Esophagus muscularis mucosa (tissue), 4 donors: ENCODE results near the gene ARHGAP24. TPM values are rescaled to one million over a fixed set of nuclear protein-coding genes. Genes with fewer than 3 reads are reported as not detected.
A peak's percentile ranks its signal among the peaks of the same experiment; 100 is the strongest.

Source experiments
- DNase-seq: peaks from one replicate; pipeline ENCODE4 v3.0.0-alpha.2; 2017; ENCODE audit errors: extremely low spot score
- H3K27ac ChIP-seq, 4 donors: fragments of 200-600 bp; sonication (generic); replicated peaks in 1 of 4; 1 replicate in 3 of 4; 2 replicates in 1 of 4; pipeline ENCODE4 v1.5.1; 2016 to 2019; ENCODE audit warnings: mild to moderate bottlenecking in 1 of 4
- H3K27me3 ChIP-seq, 4 donors: fragments of 200-600 bp; sonication (generic); one replicate each; pipeline versions ENCODE4 v1.5.1 to v1.6.0; 2016 to 2019
- H3K36me3 ChIP-seq, 4 donors: fragments of 200-600 bp; sonication (generic); one replicate each; pipeline ENCODE4 v1.5.1; 2016 to 2019
- H3K4me1 ChIP-seq, 4 donors: fragments of 200-600 bp; sonication (generic); one replicate each; pipeline ENCODE4 v1.5.1; 2016 to 2019
- H3K4me3 ChIP-seq, 4 donors: fragments of 200-600 bp; sonication (generic); 1 replicate in 2 of 4; 2 replicates in 2 of 4; pipeline ENCODE4 v1.5.1; 2016 to 2019; ENCODE audit warnings: mild to moderate bottlenecking in 4 of 4, moderate library complexity in 1 of 4
- H3K9me3 ChIP-seq, 4 donors: fragments of 200-600 bp; sonication (generic); 1 replicate in 3 of 4; 2 replicates in 1 of 4; pipeline ENCODE4 v1.5.1; 2016 to 2019
- EP300 ChIP-seq: sonication (generic); formaldehyde crosslinking; IDR thresholded peaks from one replicate; pipeline ENCODE4 v1.6.1; 2017; ENCODE audit warnings: antibody characterized with exemption
- POLR2A ChIP-seq: fragments of 450-650 bp; IDR thresholded peaks from one replicate; pipeline ENCODE4 v1.6.1; 2017; ENCODE audit warnings: antibody characterized with exemption, moderate library complexity, mild to moderate bottlenecking, low read depth
- POLR2AphosphoS5 ChIP-seq, 2 donors: sonication (generic); formaldehyde crosslinking; IDR thresholded peaks; one replicate each; pipeline ENCODE4 v1.6.1; 2017; ENCODE audit warnings: antibody characterized with exemption in 2 of 2
- WGBS: methylation state at CpG from one replicate; pipeline ENCODE4 v1.1.5; 2018; 5-methylcytosine and 5-hydroxymethylcytosine counted together
- intact Hi-C: fragments of 100-400 bp; cut with DNase I; formaldehyde crosslinking; loops from one replicate; pipeline ENCODE4 v1.15.1; 2023
- total RNA-seq, 4 donors: library from RNA; depleted of rRNA; stranded (reverse); fragments of >200 nt; gene quantifications; one replicate each; pipeline versions ENCODE4 v1.1.0 to v1.2.1, GENCODE V29; 2016
- TF ChIP-seq, protein P1 (sequence below), 3 experiments: fragments of 200-600 bp in 2 of 3; fragments of 450-650 bp in 1 of 3; sonication (generic) in 2 of 3; IDR thresholded peaks; one replicate each; pipeline ENCODE4 v1.5.1; 2017 to 2019; ENCODE audit warnings: antibody characterized with exemption in 3 of 3, mild to moderate bottlenecking in 2 of 3, moderate library complexity in 1 of 3

The ARHGAP24 gene
- total RNA-seq, 4 donors from 2014 or later: 17.6 to 30.2 (median 23.6) TPM

DNA sequence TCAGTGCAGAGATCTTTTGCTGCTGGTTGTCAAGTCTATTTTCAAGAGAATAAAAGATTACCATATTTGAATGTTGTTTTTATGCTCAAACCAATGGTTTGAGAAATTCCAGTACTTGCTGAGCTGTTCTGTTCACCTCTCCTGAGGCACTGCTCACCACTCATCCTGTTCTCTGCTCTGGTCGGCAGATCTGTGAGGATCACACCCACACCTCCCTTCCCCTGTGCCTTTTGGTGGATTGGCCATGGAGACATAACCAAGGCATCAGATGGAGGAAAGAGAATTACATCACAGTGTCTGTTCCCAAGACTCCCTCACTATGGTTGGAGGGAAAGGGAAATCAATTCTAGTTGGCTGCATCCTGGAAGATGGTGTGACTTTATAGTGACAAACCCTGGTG lies 391.6 kb downstream of the ARHGAP24 start:
- Histone ChIP-seq H3K9me3 (no peaks in the 10 kb centered on the region), H3K27ac (no peak overlapping the region), H3K4me1 (peaks cover 11 to 45% (median 26%) of the 10 kb centered on the region in 4 donors), H3K4me3 (peak overlapping the region in 1 of 4 donors; percentile 2), H3K27me3 (no peaks in the 10 kb centered on the region), H3K36me3 (no peaks in the 10 kb centered on the region)
- intact Hi-C loops: no loop called here
- DNase-seq: no peak
- TF ChIP-seq POLR2A (no peak), EP300 (no peak), POLR2AphosphoS5 (IDR thresholded peaks at IDR 0.05) (no peak)
- TF ChIP-seq, protein P1, sequence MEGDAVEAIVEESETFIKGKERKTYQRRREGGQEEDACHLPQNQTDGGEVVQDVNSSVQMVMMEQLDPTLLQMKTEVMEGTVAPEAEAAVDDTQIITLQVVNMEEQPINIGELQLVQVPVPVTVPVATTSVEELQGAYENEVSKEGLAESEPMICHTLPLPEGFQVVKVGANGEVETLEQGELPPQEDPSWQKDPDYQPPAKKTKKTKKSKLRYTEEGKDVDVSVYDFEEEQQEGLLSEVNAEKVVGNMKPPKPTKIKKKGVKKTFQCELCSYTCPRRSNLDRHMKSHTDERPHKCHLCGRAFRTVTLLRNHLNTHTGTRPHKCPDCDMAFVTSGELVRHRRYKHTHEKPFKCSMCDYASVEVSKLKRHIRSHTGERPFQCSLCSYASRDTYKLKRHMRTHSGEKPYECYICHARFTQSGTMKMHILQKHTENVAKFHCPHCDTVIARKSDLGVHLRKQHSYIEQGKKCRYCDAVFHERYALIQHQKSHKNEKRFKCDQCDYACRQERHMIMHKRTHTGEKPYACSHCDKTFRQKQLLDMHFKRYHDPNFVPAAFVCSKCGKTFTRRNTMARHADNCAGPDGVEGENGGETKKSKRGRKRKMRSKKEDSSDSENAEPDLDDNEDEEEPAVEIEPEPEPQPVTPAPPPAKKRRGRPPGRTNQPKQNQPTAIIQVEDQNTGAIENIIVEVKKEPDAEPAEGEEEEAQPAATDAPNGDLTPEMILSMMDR (IDR thresholded peaks at IDR 0.05): no peak
- whole genome bisulfite sequencing: 50% methylated on average over 1 of the region's 1 CpG

DNA sequence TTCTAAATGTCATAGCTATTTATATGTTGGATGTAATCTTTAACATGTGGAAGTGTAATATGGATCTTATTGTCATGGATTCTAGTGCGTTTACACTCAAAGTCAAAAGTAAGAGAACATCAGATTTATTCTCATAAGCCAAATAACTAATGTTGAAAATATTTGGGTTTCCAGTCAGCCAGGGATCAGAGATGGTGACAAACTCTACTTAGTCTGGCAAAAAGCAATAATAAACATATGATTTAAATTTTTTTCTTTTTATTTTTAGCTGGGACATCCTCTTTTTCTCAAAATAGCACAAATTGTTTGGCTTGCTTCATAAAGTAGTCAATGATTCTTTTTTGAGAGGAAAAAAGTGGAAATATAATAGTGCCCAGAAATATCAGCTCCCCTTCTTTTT lies 392.3 kb downstream of the ARHGAP24 start:
- peaks cover 10 to 38% (median 25%) of the 10 kb centered on the region in 4 donors for H3K4me1 ChIP-seq
- H3K4me3 ChIP-seq: no peak overlapping the region
- H3K27ac ChIP-seq: no peak overlapping the region
- TF ChIP-seq, protein P1 (IDR thresholded peaks at IDR 0.05): no peak
- TF ChIP-seq POLR2AphosphoS5 (IDR thresholded peaks at IDR 0.05) (no peak), EP300 (no peak), POLR2A (no peak)
- intact Hi-C loops: no loop called here
- 77% methylated on average over 1 of the region's 1 CpG for WGBS
- H3K36me3 ChIP-seq: no peaks in the 10 kb centered on the region
- H3K9me3 ChIP-seq: no peaks in the 10 kb centered on the region
- H3K27me3 ChIP-seq: no peaks in the 10 kb centered on the region
- no peak for DNase-seq

DNA sequence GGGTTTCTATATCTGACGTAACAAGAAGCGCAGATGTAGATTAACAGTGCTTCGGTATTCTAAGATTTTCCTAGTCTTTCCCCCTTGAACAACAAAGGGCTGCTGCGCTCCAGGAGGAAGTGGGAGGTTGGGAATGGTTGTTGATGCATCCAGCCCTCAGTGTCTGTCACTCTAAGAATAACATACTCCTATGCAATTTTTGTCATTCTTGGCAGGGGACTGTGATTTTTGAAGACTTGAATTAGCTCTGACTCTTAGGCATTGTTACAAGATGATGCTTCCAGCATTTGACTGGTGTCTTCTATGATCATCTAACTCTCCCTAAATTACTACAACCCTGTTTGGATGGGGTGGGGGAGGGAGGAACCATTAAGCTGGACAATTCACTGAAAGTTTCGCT lies 394.2 kb downstream of the ARHGAP24 start:
- TF ChIP-seq, protein P1 (IDR thresholded peaks at IDR 0.05): no peak
- no peak for TF ChIP-seq POLR2A
- TF ChIP-seq EP300: no peak
- no peak for TF ChIP-seq POLR2AphosphoS5 (IDR thresholded peaks at IDR 0.05)
- H3K27me3 ChIP-seq: no peaks in the 10 kb centered on the region
- H3K4me1 ChIP-seq: peaks cover 10 to 36% (median 27%) of the 10 kb centered on the region in 4 donors
- no peak for DNase-seq
- H3K9me3 ChIP-seq: no peaks in the 10 kb centered on the region
- H3K4me3 ChIP-seq: no peak overlapping the region
- H3K27ac ChIP-seq: no peak overlapping the region
- no peaks in the 10 kb centered on the region for H3K36me3 ChIP-seq
- WGBS: 71% methylated on average over 5 of the region's 5 CpGs
- intact Hi-C loops: no loop called here

DNA sequence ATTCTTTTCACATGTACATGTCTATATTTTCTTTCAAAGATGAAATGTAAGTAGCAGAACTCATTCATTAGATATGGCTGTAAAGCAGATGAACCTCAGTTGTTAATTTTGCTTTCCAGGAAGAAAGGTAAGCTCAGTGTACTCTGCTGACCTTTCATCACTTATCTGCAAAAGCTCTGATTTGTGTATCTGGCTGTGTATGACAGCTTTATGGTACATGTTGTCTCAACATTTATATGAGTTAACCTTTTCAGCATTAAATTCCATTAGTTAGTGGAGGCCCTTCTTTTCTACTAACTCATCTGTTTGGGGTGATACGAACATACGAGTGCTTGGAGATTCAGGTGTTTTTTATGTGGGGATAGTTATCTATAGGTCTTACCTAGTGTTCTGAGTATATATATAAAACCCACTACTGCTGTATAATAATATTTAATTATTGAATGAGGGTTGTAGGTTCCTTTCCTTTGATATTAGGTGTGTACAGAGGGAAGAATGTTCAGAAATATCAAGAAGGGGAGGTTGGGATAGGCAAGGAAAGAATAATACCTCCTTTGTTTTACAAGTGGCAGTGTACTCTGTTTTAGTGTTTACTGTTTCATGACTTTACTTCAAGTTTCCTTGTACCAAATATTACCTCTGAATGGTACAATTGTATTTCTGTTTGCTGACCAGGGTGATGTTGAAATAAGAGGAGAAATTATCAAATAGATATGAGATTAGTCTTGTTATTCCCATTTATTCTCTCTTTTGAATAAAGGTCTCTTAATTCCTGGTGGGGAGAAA lies 395.5 kb downstream of the ARHGAP24 start:
- Histone ChIP-seq H3K27me3 (no peaks in the 10 kb centered on the region), H3K4me3 (no peak overlapping the region), H3K9me3 (no peaks in the 10 kb centered on the region), H3K4me1 (peaks cover 10 to 31% (median 28%) of the 10 kb centered on the region in 4 donors), H3K27ac (no peak overlapping the region), H3K36me3 (no peaks in the 10 kb centered on the region)
- 100% methylated on average over 2 of the region's 2 CpGs for WGBS
- intact Hi-C loops: no loop called here
- TF ChIP-seq POLR2AphosphoS5 (IDR thresholded peaks at IDR 0.05) (no peak), POLR2A (no peak)
- TF ChIP-seq, protein P1 (IDR thresholded peaks at IDR 0.05): no peak
- DNase-seq: no peak
